H9 (cell line): Measurements from ENCODE around the gene MSL3. TPM values are rescaled to one million over a fixed set of nuclear protein-coding genes. Genes with fewer than 3 reads are reported as not detected.
A peak's percentile ranks its signal among the peaks of the same experiment; 100 is the strongest.

Experiments
- DNase-seq: peaks from one replicate; pipeline ENCODE4 v3.0.0-alpha.2; 2017
- H2AFZ ChIP-seq: one replicate; pipeline ENCODE4 v1.6.1; 2013; ENCODE audit warnings: mild to moderate bottlenecking, low read length, control low read depth, moderate library complexity
- H2AK5ac ChIP-seq: 2 replicates; pipeline ENCODE4 v1.6.1; 2013; ENCODE audit warnings: low read length, control low read depth, mixed read lengths; ENCODE audit not compliant: insufficient read length
- H2BK120ac ChIP-seq: one replicate; pipeline ENCODE4 v1.6.1; 2013; ENCODE audit warnings: low read depth, mild to moderate bottlenecking, low read length, control low read depth, inconsistent platforms; ENCODE audit not compliant: poor library complexity, severe bottlenecking
- H2BK12ac ChIP-seq: 2 replicates; pipeline ENCODE4 v1.6.1; 2013; ENCODE audit warnings: low read length, control low read depth, mixed read lengths, low read depth; ENCODE audit not compliant: insufficient read length
- H2BK15ac ChIP-seq: 2 replicates; pipeline ENCODE4 v1.6.1; 2013; ENCODE audit warnings: low read depth, low read length, control low read depth
- H2BK20ac ChIP-seq: one replicate; pipeline ENCODE4 v1.6.1; 2013; ENCODE audit warnings: low read depth, mild to moderate bottlenecking, low read length, control low read depth, inconsistent platforms; ENCODE audit not compliant: poor library complexity, severe bottlenecking
- H2BK5ac ChIP-seq: 2 replicates; pipeline ENCODE4 v1.6.1; 2013; ENCODE audit warnings: low read length, control low read depth, mixed read lengths; ENCODE audit not compliant: insufficient read length
- H3K14ac ChIP-seq: 2 replicates; pipeline ENCODE4 v1.6.1; 2013; ENCODE audit warnings: low read length, control low read depth; ENCODE audit not compliant: insufficient read depth
- H3K18ac ChIP-seq: 2 replicates; pipeline ENCODE4 v1.6.1; 2013; ENCODE audit warnings: low read depth, mild to moderate bottlenecking, mixed read lengths, low read length, control low read depth; ENCODE audit not compliant: insufficient read length
- H3K23ac ChIP-seq: 2 replicates; pipeline ENCODE4 v1.6.1; 2013; ENCODE audit warnings: low read length, control low read depth, mixed read lengths, low read depth; ENCODE audit not compliant: insufficient read length
- H3K23me2 ChIP-seq: 2 replicates; pipeline ENCODE4 v1.6.1; 2013; ENCODE audit warnings: low read depth, mild to moderate bottlenecking, mixed read lengths, low read length, control low read depth; ENCODE audit not compliant: insufficient read length, poor library complexity, severe bottlenecking
- H3K27ac ChIP-seq: 2 replicates; pipeline ENCODE4 v1.5.1; 2013; ENCODE audit warnings: low read length, control low read depth, mixed read lengths, low read depth; ENCODE audit not compliant: insufficient read length
- H3K27me3 ChIP-seq: 2 replicates; pipeline ENCODE4 v1.6.1; 2013; ENCODE audit warnings: low read length, control low read depth, inconsistent platforms; ENCODE audit not compliant: insufficient read depth
- H3K4ac ChIP-seq: 2 replicates; pipeline ENCODE4 v1.6.1; 2013; ENCODE audit warnings: low read depth, mild to moderate bottlenecking, control low read depth, inconsistent platforms, low read length, moderate library complexity
- H3K4me1 ChIP-seq: 2 replicates; pipeline ENCODE4 v1.6.1; 2013; ENCODE audit warnings: low read length, control low read depth, inconsistent platforms; ENCODE audit not compliant: insufficient read depth
- H3K4me2 ChIP-seq: 2 replicates; pipeline ENCODE4 v1.6.1; 2013; ENCODE audit warnings: low read length, control low read depth, mixed read lengths; ENCODE audit not compliant: insufficient read length, insufficient read depth
- H3K56ac ChIP-seq: 2 replicates; pipeline ENCODE4 v1.6.1; 2013; ENCODE audit warnings: low read depth, mild to moderate bottlenecking, mixed read lengths, low read length, control low read depth; ENCODE audit not compliant: insufficient read length
- H3K79me1 ChIP-seq: 2 replicates; pipeline ENCODE4 v1.6.1; 2013; ENCODE audit warnings: low read depth, mild to moderate bottlenecking, moderate library complexity, low read length, control low read depth, inconsistent platforms; ENCODE audit not compliant: insufficient read depth, poor library complexity, severe bottlenecking
- H3K79me2 ChIP-seq: 2 replicates; pipeline ENCODE4 v1.6.1; 2013; ENCODE audit warnings: low read length, control low read depth, inconsistent platforms; ENCODE audit not compliant: insufficient read depth
- H3K9ac ChIP-seq: 2 replicates; pipeline ENCODE4 v1.6.1; 2013; ENCODE audit warnings: low read length, control low read depth, mixed read lengths; ENCODE audit not compliant: insufficient read length; ENCODE audit errors: extremely low read depth
- H3K9me3 ChIP-seq: one replicate; pipeline ENCODE4 v1.6.1; 2013; ENCODE audit warnings: low read depth, low read length, inconsistent platforms; ENCODE audit not compliant: control insufficient read depth
- H3T11ph ChIP-seq: one replicate; pipeline ENCODE4 v1.6.1; 2013; ENCODE audit warnings: mild to moderate bottlenecking, low read length, control low read depth, inconsistent platforms
- H4K20me1 ChIP-seq: one replicate; pipeline ENCODE4 v1.6.1; 2013; ENCODE audit not compliant: control insufficient read depth, insufficient read length, insufficient read depth
- H4K5ac ChIP-seq: 2 replicates; pipeline ENCODE4 v1.6.1; 2013; ENCODE audit warnings: low read depth, mild to moderate bottlenecking, mixed read lengths, low read length, control low read depth; ENCODE audit not compliant: insufficient read length
- H4K8ac ChIP-seq: replicated peaks from 2 replicates; pipeline ENCODE4 v1.6.1; 2013; ENCODE audit warnings: low read length, control low read depth, mixed read lengths, low read depth; ENCODE audit not compliant: insufficient read length
- H4K91ac ChIP-seq: 2 replicates; pipeline ENCODE4 v1.6.1; 2013; ENCODE audit warnings: low read depth, mild to moderate bottlenecking, moderate library complexity, mixed read lengths, low read length, control low read depth; ENCODE audit not compliant: insufficient read length
- H3K27ac Mint-ChIP-seq, 3 experiments: 2 replicates in 2 of 3; 3 replicates in 1 of 3; pipeline ENCODE4 v1.8.0; 2020 to 2021; ENCODE audit warnings: mixed read lengths in 3 of 3, mild to moderate bottlenecking in 1 of 3, moderate library complexity in 1 of 3
- H3K27me3 Mint-ChIP-seq: 2 replicates; pipeline ENCODE4 v1.8.0; 2021; ENCODE audit warnings: low read depth, mild to moderate bottlenecking, moderate library complexity, mixed read lengths
- H3K36me3 Mint-ChIP-seq, 3 experiments: 2 replicates in 2 of 3; 3 replicates in 1 of 3; pipeline ENCODE4 v1.8.0; 2020 to 2021; ENCODE audit warnings: low read depth in 3 of 3, mixed read lengths in 3 of 3; ENCODE audit not compliant: insufficient read depth in 1 of 3
- H3K4me1 Mint-ChIP-seq, 2 experiments: 2 replicates each; pipeline ENCODE4 v1.8.0; 2020; ENCODE audit warnings: mixed read lengths in 2 of 2
- H3K4me3 Mint-ChIP-seq, 2 experiments: 2 replicates in 1 of 2; 3 replicates in 1 of 2; pipeline ENCODE4 v1.8.0; 2020 to 2021; ENCODE audit warnings: mild to moderate bottlenecking in 2 of 2, mixed read lengths in 2 of 2, moderate library complexity in 1 of 2
- H3K9me3 Mint-ChIP-seq, 2 experiments: 2 replicates in 1 of 2; 3 replicates in 1 of 2; pipeline ENCODE4 v1.8.0; 2020; ENCODE audit warnings: mild to moderate bottlenecking in 2 of 2, mixed read lengths in 2 of 2, moderate library complexity in 1 of 2
- CTCF ChIP-seq: fragments of 200-600 bp; sonication (generic); conservative IDR thresholded peaks from 3 replicates; pipeline ENCODE4 v1.8.0; 2021; ENCODE audit warnings: antibody characterized with exemption, mild to moderate bottlenecking
- WGBS: extraction: QIAGEN DNeasy Blood & Tissue Kit; methylation state at CpG from one replicate; pipeline ENCODE4 v1.1.7; 2013; ENCODE audit warnings: missing lambda C conversion rate, low lambda C conversion rate, mixed read lengths; ENCODE audit not compliant: insufficient read length; ENCODE audit errors: extremely low coverage; 5-methylcytosine and 5-hydroxymethylcytosine counted together
- total RNA-seq: library from RNA; stranded (reverse); gene quantifications from 2 replicates; pipeline ENCODE4 v1.2.1, GENCODE V29; 2021

MSL3 gene
- total RNA-seq, 1 experiment from 2014 or later: 13.0 TPM

- no peak overlapping the region for H2AFZ ChIP-seq
- no peaks in the 10 kb centered on the region for H3K79me2 ChIP-seq
- H3K4ac ChIP-seq: no peak overlapping the region
- H4K5ac ChIP-seq: no peak overlapping the region
- no peaks in the 10 kb centered on the region for H4K20me1 ChIP-seq
- peak; percentile 73 for TF ChIP-seq CTCF
- no peak overlapping the region for H3K14ac ChIP-seq
- H2BK5ac ChIP-seq: no peak overlapping the region
- no peak overlapping the region for H3K27ac ChIP-seq
- DNase-seq: no peak
- H3K36me3 Mint-ChIP-seq: no peaks in the 10 kb centered on the region; a peak in 2 of 7 replicates
- H3K4me1 ChIP-seq: no peaks in the 10 kb centered on the region
- WGBS: no CpG with 5 or more reads among the region's 7 CpGs
- peaks cover 75% of the 10 kb centered on the region in 2 experiments for H3K9me3 Mint-ChIP-seq
- H3K79me1 ChIP-seq: no peaks in the 10 kb centered on the region
- H3K4me1 Mint-ChIP-seq: no peaks in the 10 kb centered on the region
- no peak overlapping the region for H3K9ac ChIP-seq
- H3K4me3 Mint-ChIP-seq: no peak overlapping the region
- no peak overlapping the region for H2BK120ac ChIP-seq
- peaks cover 11% of the 10 kb centered on the region for H3K27me3 Mint-ChIP-seq
- H3K56ac ChIP-seq: no peak overlapping the region
- no peak overlapping the region for H2BK15ac ChIP-seq
- H2AK5ac ChIP-seq: no peak overlapping the region
- H3K18ac ChIP-seq: no peak overlapping the region
- H3K23me2 ChIP-seq: no peaks in the 10 kb centered on the region
- no peak overlapping the region for H3K27ac Mint-ChIP-seq
- no peak overlapping the region for H2BK12ac ChIP-seq
- H2BK20ac ChIP-seq: no peak overlapping the region
- no peak overlapping the region for H4K8ac ChIP-seq
- H3K4me2 ChIP-seq: no peak overlapping the region
- peaks cover 4% of the 10 kb centered on the region for H3K9me3 ChIP-seq
- no peak overlapping the region for H4K91ac ChIP-seq
- no peak overlapping the region for H3K23ac ChIP-seq
- no peaks in the 10 kb centered on the region for H3K27me3 ChIP-seq
- no peak overlapping the region for H3T11ph ChIP-seq
Observed at GRCh38 chrX:11724122-11725017, 33.7 kb upstream of the MSL3 start.
